NCI-H187 (cell line): ENCODE results near the gene CRABP1.

Source experiments
- DNase-seq, 2 experiments: peaks; one replicate each; lab custom pipeline; 2025; lab: John Stamatoyannopoulos, UW

CRABP1 gene

DNA sequence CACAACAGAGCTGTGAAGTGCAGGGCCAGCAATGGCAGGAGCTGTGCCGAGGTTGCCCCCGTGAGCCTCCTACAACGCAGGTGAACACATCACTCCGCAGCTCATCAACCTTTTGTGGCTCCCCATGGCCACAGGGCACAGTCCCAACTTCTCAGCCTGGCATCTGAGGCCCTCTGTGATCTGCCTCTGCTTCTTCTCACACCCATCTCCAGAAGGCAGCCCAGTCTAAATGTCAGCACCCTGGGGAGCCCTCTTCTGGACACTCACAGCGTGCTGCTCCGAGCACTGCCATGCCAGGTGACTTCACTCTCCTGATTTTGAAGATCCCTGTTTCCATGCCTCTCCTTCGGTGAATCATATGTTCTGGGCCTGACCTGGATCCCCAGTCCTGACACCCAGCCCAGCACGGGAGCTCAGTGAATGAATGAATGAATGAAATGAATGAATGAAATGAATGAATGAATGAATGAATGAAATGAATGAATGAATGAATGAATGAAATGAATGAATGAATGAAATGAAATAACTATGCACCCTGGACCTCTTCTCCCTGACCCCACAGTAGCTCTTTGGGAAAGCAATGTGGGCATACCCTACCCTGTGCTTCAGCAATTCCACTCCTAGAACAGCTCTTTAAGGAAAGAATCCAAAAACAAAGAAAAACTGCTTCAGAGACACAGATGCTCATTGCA is 22.9 kb upstream of the CRABP1 start:
- no peak for DNase-seq

DNA sequence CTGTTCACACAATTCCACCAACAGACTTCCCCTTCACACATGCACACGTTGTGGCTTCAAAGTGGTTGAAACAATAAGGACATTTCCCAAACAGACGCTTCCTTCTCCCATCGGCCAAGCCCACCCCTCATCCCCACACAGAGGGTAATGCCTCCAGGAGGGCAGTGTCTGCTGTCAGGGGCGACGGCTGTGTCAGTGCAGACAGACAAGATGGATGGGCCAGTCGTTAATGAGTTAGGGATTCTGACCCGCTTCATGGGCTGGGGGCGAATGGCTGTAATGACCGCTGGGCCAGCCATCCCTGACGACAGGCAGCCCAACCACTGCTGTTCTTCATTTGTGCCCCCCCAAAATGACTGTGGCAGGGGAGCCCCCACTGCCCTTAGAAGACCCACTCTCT is 20.6 kb upstream of the CRABP1 start:
- no peak for DNase-seq

GRCh38 chr15:78320183-78320582 is 20.0 kb upstream of the CRABP1 start:
- no peak for DNase-seq

GRCh38 chr15:78321041-78321570 is 19.0 kb upstream of the CRABP1 start:
- DNase-seq = no peak

DNA sequence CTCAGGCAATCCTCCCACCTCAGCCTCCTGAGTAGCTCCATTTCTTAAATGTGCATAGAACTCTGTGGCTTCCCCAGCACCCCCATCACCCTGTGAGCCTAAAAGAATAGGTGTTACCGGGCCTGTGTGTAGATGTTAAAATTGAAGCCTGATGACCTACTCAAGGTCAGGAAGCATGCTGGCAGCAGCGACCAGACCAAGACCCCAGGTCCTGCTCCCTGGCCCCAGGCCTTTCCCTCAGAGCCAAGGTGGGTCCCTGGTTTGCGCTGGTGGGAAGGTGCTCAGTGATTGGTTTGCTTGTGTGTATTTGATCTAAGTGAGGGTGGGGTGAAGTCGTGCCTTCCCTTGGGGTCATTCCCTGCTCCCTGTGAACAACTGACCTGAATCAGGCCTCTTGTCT is 18.4 kb upstream of the CRABP1 start:
- no peak for DNase-seq

- no peak for DNase-seq
These were observed 17.9 kb upstream of the CRABP1 start for GRCh38 chr15:78322243-78322642.

DNA sequence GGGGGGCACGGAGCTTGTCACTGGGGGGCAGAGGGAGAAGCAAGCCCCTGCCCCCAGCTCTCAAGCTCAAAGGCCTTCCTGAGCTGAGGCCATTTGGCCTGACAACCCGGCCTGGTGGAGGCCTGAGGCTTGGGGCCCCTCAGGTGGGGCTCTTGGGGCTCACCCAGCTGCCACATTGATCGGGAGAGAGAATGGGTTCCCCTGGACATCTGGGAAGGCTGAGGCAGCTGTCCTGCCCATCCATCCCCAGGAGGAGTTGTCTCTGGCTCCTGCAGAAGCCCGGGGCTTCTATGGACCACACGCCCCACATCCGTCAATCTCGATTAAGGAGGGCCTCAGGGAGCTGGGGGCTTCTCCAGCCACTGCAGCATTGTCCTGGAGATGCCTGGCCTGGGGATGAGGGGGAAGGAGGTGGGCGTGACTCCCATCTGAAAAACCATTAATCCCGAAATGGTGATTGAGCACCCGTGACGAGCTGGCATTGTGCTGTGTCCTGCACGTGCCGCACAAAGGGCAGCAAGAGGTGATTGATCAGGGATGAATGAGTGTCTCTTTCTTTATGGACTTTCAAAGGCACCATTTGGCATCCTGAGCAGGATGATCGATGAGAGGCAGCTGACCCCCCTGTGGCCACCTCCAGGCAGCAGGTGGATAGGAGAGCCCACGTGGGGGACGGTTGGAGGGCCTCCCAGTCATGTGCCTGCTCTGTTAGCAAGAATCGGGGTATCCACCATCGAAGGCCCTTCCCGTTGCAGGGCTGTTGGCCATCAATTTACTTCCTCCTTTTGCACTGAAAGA is 17.2 kb upstream of the CRABP1 start:
- DNase-seq = no peak

DNA sequence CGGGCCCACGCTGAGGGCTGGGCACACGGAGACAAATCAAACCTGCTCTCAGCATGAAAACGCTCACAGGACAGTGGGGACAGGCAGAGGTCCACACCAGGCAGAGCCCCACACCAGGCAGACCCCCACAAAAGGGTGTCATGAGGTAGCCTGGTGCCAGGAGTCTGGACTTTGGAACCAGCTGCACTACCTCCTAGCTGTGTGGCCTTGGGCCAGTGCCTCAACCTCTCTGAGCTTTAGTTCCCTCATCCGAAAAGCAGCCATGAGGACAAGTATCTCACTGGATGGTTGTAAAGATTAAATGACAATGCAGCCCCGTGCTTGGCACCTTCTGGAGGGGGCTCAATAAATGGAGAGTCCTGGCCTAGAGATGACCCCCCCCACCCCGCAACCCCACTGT is 16.5 kb upstream of the CRABP1 start:
- no peak for DNase-seq

GRCh38 chr15:78324144-78324543 is 16.0 kb upstream of the CRABP1 start:
- DNase-seq = no peak

DNA sequence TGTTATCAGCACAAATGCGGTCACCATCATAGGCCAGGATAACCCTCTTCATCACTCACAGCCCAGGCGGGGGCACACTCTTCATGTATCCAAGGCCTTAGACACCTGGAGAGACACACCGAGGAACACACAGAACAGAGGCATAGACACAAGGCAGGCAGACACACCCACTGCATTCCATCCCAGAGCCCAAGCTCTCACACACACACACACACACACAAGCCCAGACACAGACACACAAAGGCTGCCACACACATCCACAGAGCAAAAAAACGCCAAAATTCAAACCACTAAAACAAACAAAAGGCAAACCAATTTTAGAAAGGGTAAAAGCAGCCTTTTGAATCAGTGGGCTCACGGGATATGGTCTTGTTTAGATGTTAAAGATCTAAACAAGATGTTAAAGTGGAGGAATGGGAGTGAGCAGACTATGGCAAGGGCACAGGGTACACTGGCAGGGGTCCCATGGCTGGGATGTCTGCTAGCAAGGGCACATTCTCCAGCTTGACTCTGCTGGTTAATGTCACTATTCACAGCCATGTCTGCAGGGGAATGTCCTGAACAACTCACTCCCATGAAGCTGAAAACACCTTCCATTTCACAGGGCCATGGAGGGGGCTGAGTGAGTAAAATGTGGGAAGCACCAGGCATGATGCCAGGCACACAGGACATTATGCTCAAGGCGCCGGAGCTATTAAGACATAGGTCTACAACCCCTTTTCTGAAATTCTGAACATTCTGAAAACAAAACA is 14.9 kb upstream of the CRABP1 start:
- DNase-seq = no peak

DNA sequence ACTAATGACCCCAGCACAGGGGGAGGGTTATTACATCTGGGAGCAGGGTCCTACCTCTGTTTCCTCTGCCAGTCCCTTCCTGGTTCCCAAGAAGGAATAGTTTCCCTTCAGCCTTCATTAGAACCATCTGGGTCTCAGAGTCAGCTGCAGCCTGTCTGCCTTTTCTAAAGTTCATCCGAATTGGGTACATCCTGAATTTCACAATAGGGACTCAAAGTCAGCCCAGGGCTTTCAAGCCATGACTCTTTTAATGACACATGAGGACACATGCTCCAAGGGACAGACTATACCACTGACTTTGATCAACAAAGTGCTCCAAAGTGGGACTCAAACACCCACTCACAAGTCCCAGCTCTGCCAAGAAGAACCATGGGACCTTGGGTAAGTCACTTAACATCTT is 12.7 kb upstream of the CRABP1 start:
- no peak for DNase-seq

DNA sequence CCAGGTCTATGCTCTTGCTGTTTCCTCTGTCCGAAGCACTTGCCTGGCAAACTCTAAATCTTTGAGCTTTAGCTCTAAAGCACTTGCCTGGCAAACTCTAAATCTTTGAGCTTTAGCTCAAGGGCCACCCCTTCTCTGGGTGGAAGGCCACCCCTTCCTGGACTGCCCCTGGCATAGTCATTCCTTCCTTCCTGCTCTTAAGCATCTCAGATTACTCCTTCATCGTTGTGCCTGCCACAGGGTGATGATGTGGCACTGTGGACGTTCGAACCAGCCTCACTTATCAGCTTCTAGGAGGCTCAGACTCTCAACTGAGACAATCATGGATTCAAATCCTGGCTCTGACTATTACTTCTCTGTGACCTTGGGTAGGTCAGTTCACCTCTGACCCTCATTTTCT is 10.5 kb upstream of the CRABP1 start:
- DNase-seq = no peak

GRCh38 chr15:78334845-78335244 is 5.3 kb upstream of the CRABP1 start:
- no peak for DNase-seq

DNA sequence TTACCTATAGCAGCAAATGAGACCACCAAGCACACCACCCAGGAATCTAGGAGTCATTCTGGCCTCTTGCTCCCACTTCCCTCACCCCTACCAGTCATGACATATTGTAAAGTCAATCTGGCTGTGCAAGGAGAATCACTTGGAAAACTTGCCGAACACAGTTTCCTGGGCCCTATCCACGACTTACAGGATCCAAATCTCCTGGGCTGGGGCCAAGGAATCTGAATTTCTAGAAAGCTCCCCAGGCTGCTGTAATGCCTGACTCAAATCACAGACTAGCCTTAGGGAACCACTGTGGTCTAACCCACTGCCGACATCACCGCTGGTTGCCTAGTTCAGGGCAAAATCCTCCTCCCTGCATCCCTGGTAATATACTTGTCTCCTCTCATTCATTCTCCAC is 4.2 kb upstream of the CRABP1 start:
- no peak for DNase-seq

GRCh38 chr15:78338781-78339180 is 1.4 kb upstream of the CRABP1 start:
- DNase-seq = no peak

GRCh38 chr15:78339559-78339958 is 594 bp upstream of the CRABP1 start:
- DNase-seq = no peak

- no peak for DNase-seq
These were observed 1.2 kb downstream of the CRABP1 start for GRCh38 chr15:78341057-78341987.

DNA sequence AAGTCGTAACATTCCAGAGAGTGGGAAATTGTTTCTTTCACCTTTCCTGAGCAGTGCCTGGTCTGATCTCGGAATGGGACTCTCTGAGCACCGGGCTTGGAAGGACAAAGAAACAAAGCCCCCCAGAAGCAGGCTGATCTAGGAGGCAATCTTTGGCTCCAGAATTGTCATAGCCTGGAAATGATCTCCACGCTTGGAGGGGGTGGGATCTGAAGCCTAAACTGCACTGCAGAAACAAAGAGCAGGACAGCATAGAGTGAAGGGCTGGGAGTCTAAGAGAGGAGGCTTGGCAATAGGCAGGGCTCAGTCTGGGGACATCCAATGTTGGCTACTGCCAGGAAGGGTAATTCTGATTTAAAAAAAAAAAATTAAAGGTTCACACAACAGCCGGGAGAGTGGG is 1.9 kb downstream of the CRABP1 start:
- no peak for DNase-seq

GRCh38 chr15:78343276-78344060 is 3.3 kb downstream of the CRABP1 start:
- DNase-seq = no peak

GRCh38 chr15:78345396-78346125 is 5.4 kb downstream of the CRABP1 start:
- DNase-seq = no peak
